Ammon's horn (tissue), 1 donor: ENCODE data around the gene SLC30A4.
"Not testable (repeated sequence)": the region's sequence is repeated elsewhere in the genome, so short reads cannot be mapped to it uniquely, and the experiment has no call there.

Experiments
- DNase-seq: peaks from one replicate; pipeline ENCODE4 v3.0.0-alpha.2; 2016; ENCODE audit warnings: low spot score

Gene SLC30A4

DNA sequence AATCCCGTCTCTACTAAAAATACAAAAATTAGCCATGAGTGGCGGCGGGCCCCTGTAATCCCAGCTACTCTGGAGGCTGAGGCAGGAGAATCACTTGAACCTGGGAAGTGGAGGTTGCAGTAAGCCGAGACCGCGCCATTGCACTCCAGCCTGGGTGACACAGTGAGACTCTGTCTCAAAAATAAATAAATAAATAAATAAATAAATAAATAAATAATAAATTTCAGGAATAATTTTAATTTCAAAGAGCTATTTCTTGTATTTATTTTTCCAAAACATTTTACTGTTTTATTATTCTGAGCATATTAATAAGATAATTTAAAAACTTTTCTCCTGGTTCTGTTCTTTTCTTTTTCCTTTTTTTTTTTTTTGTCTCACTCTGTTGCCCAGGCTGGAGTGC, 15.4 kb downstream of the SLC30A4 start:
- not testable (repeated sequence) for DNase-seq

DNA sequence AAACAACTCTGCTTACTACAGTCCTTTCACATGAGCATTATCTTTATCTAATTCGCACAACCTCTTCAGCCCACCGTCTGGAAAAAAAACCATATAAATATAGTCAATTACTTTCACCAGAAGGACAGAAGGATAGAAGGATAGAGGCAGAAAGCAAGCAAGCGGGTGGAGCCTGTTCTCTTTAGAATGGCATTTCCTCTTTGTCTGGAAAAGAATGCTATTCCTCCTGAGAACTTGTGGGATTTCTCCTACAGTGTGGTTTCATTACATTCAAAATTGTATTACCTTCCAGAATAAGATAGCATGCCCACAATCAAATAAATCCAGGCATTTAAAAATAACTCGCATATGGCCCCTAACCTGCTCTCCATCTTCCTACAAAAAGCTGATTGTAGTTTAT, 23.1 kb downstream of the SLC30A4 start:
- DNase-seq, result no peak

DNA sequence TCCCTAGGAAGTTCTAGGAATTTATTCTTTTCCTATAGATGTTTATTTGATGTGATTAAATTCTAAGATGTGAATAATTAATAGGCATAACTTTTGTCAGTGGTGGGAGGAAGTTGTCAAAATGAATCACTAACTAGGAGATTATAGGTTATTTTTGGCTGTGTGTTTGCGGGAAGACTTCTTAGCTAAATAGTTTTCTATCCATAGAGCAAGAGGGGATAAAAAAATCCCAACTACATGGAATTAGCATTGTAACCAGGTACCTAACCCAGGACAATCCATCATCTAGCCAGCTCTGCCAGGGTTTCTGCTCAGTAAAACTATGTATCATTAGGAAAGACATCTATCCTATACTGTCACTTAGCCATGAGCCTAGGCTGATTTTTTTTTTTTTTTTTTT, 23.9 kb downstream of the SLC30A4 start:
- no peak for DNase-seq

DNA sequence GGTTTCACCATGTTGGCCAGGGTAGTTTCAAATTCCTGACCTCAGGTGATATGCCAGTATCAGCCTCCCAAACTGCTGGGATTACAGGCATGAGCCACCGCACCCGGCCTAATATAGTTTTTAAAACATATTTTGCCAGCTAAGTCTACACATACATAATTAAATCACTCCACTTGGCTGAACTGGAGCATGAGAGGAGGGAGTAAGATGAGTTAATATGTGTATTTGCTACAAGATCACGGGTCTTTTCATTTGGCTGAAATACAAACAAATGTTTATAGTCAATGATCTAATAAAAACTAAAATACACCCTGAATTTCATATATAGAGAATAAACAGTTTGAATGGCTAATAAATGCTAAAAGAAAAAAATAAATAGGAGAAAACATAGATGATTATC, 25.3 kb downstream of the SLC30A4 start:
- no peak for DNase-seq

DNA sequence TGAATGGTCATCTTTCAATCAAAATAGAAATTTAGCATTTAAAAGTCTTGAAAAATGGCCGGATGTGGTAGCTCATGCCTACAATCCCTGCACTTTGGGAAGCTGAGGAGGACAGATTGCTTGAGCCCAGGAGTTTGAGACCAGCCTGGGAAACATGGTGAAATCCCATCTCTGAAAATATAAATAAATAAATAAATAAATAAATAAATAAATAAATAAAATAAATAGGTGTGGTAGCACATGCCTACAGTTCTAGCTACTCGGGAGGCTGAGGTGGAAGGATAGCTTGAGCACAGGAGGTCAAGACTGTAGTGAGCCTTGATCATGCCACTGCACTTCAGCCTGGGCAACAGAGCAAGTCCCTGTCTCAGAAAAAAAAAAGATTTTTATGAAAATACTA, 25.9 kb downstream of the SLC30A4 start:
- DNase-seq, result no peak

DNA sequence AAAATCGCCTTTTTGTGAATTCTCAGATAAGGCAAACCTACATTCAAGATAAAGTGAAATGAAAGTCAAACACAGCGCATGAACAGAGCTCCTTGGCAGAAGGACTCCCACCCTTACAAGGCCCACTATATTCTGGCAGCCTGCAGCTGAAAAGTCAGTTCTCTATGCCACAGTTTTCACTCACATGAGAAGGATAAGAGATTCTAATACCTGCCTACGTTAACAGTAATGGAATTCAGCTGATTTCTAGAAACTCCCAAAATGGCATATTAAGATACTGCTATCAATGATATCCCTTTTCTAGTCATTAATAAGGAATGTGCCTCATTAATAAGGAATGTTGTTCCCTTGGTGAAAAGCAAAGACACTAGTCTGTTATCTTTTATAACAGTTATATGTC, 27.0 kb downstream of the SLC30A4 start:
- DNase-seq, result no peak

DNA sequence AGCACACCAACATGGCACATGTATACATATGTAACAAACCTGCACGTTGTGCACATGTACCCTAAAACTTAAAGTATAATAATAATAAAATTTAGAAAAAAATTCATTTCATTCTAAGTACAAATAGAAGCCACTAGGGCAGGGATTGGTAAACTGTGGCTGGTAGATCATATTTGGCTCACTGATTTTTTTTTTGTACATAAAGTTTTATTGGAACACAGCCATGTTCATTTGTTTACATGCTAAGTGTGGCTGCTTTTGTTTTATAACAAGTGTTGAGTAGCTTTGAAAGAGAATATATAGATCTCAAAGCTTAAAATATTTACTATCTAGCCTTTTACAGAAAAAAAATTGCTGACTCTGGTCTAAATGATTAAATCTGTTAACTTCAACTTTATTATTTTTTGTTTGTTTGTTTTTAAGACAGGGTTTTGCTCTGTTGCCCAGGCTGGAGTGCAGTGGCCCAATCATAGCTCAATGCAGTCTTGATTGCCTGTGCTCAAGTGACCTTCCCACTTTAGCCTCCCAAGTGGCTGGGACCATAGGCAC, 32.8 kb downstream of the SLC30A4 start:
- no peak for DNase-seq

DNA sequence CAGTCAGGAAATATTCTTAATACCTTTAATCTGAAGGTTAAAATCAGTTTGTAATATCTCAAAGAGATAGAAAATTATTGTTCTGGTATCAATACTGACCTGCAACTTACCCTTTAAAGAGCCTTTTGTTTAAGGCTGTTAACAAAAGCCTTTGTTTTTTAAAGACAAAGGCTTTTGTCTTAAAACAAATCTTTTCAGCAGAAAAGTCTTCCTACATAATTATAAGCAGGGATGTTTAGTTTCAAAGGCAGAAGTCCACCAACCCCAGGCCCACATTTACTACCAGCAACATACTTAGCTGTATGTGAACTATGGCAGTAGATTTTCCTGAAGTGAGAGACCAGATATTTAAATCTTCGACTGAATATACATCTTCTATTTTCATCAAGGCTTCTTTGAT, 36.2 kb downstream of the SLC30A4 start:
- DNase-seq, result no peak

DNA sequence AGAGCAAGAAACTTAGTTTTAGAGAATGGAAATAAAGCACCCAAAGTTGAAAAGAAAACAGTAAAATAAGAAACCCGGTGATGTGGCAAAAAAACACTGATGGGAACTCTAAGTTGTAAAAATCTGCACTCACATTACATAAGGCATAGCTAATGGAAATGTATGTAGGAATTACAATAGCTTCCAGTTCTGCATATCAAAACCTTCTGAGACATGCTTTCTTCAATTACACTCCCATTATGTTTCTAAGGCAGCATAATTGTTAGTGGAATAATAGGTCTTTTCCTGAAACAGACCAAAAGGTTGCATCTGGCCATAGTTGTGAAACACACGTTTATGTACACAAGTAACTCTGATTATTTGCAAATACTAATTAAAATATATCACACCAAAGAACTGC, 41.4 kb downstream of the SLC30A4 start:
- no peak for DNase-seq

DNA sequence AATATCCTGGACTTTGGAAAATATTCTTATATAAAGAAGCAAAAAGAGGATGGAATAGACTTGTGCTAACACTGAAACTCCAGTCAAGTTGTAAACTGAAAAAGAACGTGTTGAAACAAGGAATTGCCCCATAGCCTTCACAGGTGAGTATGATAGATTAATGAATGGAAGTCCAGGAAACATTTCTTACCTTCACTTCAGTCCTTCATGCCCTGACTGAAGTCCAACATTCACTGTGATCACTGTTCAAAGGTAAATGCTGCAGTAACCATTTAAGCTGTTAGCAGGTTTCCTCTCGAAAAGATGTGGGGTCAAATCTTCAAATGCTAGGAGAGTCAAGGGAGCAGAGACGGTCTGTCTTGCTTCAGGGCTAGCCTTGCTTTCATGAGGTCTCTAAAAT, 46.1 kb downstream of the SLC30A4 start:
- no peak for DNase-seq

DNA sequence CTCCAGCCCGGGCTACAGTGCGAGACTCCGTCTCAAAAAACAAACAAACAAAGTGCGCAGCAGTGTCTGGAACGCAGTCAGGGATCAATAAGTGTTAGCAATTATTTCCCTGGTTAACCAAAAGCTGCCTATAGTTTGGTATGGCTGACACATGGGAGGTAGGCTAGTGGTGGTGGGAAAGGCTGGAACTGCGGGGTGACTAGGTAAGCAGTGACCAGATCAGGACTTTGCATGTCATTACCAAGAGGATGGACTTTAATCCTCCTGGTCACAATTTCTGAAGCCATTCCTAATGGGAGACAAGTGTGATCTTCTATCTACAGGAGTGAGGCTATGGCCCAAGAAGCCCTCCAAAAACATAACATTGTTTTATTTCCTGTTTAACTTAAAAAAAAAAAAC, 47.8 kb downstream of the SLC30A4 start:
- no peak for DNase-seq

DNA sequence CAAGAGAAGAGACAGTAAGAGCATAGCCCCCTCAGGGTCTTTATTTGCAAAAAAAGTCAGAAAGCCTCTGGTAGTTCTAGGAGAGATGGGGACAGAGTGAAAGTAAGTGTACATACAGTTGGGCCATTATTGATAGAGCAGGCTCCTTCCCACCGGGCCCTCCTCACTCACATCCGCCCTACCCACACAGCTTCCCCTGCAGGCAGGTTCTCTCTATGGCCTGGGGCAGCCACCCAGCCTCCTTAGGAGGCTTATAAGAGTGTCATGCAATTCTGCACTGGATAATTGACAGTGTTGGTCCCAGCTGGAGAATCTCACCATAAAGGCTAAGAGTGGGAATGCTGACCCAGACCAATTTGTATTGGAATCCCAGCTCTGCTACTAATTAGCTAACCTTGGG, 49.5 kb downstream of the SLC30A4 start:
- DNase-seq, result no peak

DNA sequence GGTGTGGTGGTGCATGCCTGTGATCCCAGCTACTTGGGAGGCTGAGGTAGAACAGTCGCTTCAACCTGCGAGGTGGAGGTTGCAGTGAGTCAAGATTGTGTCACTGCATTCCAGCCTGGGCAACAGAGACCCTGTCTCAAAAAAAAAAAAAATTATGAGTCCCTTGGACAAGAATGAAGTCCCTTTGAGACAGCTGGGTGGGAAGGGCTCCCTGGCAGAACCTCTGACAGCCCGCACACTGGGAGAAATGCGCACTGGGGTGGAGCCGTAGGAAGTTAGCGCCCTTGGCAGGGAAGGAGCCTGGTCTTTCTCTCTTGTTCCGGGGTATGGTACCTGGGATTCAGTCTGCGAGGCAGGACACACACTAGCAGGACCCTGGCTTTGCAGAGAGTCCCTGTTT, 51.4 kb downstream of the SLC30A4 start:
- no peak for DNase-seq

DNA sequence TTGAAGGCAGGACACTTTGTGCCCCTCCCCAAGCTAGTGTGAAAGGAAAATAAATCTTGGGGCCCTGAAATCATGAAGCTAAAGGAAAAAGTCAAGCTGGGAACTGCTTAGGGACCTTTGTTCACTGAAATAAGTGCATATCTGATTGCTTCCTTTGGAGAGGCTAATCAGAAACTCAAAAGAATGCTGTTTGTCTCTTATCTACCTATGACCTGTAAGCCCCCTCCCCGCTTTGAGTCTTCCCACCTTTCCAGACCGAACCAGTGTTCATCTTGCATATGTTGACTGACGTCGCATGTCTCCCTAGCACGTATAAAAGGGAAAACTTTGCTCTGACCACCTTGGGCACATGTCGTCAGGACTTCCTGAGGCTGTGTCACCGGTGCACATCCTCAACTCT, 53.1 kb downstream of the SLC30A4 start:
- no peak for DNase-seq

DNA sequence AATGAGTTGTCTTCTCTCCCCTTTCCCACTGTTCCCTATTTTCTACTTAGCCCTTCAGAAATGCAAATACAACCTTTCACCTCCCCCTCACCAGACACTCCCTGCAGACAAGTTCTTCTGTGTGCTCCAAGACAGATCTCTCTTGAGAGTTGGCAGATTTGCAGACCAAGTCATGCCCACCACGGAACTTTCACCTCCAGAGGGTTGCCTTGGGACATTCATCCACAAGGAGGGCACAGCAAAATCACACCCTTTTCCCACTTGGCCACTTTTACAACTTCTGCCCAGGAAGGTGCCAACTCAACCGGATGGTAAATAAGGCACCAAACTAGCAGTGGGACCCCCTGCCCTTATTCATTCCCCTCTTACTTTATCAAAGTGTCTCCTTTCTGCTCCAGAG, 53.5 kb downstream of the SLC30A4 start:
- no peak for DNase-seq

DNA sequence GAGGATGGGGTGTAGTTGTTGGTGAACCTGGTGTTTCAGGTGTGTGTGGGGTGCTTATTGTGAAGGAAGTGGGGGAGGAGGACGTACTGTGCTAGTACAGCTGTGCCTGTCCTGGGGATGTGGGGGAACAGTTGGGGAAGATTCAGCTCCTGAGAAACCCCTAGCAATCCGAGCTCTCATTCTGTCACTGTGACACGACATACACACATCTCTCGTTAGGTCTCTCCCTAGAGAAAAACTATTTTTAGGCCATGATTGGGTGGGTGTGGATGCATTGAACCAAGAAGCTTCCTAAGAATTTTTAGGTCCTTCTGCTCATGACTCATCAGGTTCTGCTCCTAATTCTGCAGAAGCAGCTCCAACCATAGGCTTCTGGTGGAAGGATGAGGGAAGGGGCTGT, 54.3 kb downstream of the SLC30A4 start:
- DNase-seq, result no peak

DNA sequence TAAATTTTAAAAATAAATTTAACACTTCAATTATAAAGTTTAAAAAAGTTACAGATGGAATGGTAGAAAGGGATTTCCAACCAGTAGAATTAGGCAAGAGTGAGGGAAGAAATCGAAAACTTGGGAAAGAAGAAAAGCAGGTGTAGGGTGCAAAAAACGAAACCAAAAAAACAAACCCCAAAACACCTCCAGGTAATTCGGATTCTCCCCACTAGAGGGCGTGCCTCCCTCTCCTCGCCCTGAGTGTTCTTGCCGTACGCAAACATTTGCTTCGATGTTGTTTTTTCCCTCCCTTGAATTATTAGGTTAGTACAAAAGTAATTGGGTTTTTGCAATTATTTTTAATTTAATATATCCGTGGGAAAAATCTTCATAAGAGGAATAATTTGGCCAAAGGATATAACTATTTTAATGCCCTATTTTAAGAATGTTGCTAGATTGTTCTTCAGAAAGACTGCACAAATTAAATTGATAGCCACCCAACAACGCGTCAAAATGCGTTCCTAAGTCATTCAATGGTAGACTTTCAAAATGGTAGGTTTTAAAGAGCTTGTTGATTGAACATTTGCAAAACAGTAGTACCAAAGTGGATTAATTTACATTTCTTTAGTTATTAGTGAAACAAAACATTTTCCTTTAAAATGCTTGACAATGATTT, 63.7 kb downstream of the SLC30A4 start:
- DNase-seq, result peak; percentile 78

DNA sequence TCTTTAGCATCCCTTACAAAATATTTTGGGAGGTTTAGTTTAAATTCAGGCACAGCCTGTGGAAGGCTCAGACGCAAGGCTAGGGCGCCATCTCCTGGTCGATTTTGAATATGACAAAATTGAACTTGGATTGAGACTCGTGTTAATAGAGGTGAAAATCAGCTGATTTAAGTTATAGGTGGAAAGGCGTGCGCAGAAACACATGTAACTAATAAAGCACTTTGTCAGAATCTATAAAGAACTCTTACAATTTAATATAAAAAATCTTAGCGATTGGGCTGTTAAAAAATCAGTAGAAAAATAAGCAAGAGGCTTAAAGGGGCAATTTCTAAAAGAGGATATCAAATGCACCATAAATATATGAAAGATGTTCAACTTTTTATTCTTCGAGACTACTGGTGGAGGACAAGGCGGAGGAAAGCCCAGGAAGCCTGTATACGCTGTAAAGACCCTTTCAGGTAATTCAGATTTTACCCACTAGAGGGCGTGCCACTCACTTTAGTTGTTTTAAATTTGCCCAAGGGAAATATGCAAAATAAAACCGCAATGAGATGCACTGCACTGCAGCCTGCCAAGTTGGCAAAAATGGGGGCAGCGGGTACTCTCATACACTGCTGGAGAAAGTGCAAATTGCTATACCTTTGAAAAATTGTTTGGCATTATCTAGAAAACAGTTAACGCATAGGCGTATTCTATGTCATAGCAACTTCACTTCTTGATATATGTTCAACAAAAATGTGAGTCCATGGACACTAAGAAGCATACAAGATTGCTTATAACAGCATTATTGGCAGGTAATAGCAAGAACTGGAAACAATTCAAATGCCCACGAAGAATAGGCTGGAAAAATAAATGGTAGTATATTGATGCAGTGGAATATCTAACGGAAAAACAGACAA, 64.7 kb downstream of the SLC30A4 start:
- DNase-seq, result peak; percentile 84

DNA sequence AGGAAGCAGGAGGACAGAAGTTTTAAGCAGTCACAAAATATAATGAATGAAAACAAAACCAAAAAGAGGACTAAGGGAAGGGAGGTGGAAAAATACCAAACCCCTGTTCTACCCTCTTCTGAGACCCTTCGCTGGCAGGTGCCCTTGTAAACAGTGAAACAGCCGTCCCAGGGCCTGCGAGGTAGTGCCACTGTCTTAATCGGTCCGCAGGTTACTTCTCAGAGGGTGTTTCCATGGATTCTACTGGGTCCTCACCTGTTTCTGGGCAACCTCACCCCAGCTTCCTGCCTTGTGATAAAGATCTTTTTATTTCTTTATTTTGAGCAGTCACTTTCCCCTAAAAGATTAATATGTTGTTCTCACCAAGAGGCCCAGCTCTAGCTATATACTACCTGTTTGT, 65.3 kb downstream of the SLC30A4 start:
- no peak for DNase-seq

DNA sequence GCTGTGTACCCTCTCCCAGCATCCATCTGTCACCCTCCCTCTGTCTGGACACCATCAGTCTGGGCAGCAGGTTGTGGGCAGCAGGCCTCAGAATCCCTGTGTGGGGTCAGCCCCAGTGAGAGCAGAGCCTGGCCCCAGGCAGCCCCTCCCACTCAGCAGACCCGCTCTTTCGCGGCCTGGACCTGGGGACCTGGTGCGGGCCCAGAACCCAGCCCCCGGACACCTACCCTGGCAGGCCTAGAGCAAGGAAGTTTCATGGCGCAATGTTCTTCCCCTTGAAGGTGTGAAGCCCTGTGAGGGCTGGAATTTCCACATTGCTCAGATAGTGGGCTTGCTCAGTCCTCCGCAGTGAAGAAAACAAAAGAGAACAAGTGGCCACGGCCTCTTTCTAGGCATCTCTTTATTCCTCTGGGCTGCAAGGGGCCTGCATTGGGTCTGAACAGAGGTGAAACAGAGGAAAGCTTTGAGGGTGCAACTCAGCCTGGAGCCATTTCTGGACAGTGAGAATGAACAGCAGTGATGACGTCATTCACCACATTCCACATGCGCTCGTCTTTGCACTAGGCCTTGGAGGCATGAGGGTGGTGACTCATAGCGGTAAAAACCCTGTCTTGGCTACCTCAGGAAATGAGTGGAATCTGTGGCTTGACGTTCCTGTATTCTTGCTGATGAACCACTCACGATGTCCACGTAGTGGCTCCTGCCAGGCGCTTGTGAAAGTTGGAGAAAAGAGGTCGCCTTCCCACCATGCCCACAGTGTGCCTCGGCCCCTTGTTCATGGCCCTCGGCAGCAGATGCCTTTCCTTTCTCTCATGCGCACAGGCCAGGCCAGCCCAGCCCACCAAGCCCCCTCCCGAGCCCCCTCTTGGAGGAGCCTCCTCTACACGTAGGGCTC, 66.1 kb downstream of the SLC30A4 start:
- peak; percentile 46 for DNase-seq

DNA sequence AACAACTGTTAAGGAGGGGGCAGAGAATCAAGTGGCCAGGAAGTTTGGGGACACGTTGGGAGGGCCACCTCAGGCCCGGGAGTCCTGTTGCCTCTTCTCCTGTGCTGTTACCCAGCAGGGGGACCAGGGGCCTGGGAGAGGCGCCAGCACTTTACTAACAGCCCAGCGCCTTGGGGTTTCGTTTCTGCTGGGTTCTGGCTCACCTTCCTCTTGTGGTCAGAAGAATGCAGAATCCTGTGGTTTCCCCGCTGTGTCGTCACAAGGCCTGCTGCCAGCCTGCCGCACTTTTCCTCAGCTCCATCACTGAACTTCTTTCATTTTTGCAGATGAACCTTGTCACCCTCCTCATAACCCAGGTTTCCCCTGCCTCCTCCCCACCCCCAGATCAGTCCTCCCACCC, 67.7 kb downstream of the SLC30A4 start:
- peak; percentile 72 for DNase-seq

DNA sequence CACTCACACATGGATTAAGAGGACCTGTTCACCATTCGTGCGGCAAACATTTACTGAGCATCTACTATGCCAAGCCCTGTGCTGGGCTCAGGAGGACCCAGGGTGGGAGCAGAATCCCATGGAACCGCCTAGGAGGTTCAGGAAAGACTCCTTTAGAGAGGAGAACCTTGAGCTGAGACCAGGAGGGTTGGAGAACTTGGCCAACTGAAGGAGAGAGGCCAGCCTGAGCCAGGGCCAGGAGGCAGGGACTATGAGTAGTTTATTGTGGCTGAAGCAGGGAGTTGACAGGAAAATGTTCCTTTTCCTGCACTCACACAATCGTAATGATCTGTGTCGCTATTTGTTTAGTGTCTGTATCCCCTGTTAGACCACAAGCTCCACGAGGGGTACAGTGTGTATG, 71.3 kb downstream of the SLC30A4 start:
- no peak for DNase-seq
